ENCODE results near the gene PDE4A.

DNA sequence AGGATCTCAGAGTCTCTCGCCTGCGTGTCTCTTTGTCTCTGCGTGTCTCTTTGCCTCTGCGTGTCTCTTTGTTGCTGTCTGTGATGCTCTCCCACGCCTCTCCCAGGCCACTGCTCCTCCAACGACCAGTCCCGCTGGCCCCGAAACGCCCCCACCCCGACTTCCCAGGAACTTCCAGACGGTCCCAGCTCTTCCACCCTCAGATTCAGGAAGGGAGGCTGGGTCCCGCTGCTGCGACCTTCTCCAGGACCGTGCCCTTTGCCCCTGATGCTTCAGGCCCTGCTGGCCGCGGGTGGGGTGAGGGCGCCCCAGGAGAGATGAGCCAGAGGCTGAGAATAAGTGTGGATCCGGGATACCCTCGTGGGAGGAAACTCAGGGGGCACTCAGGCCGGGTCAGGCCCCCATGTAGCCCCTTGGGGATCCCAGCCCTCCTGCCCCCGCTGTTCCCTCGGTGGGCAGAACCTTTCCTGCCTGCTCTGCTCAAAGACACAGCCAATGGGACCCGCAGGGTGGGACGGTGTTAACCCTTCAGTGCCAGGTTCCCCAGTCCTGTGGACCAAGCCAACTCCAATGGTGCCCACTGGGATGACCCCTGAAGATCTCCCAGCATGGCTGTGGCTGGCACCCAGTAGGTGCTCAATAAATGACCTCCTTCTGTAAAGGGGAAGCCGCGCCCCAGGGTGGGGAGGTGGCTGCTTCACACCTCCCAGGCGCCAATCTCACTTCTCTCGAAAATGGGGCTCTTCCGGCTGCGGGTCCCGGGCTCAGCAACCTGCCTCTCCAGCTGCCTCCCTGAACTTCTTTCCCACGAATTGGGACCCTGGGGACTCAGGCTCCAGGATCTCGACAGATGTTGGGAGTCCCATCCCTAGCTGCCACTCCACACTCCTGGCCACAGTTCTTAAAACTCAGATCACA lies 98.4 kb downstream of the PDE4A start:
- TF ChIP-seq RAD21 (conservative IDR thresholded peaks at IDR 0.05 in 1 of 2, IDR thresholded peaks at IDR 0.05 in 1 of 2) = no peak
- TF ChIP-seq, protein P1, sequence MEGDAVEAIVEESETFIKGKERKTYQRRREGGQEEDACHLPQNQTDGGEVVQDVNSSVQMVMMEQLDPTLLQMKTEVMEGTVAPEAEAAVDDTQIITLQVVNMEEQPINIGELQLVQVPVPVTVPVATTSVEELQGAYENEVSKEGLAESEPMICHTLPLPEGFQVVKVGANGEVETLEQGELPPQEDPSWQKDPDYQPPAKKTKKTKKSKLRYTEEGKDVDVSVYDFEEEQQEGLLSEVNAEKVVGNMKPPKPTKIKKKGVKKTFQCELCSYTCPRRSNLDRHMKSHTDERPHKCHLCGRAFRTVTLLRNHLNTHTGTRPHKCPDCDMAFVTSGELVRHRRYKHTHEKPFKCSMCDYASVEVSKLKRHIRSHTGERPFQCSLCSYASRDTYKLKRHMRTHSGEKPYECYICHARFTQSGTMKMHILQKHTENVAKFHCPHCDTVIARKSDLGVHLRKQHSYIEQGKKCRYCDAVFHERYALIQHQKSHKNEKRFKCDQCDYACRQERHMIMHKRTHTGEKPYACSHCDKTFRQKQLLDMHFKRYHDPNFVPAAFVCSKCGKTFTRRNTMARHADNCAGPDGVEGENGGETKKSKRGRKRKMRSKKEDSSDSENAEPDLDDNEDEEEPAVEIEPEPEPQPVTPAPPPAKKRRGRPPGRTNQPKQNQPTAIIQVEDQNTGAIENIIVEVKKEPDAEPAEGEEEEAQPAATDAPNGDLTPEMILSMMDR (IDR thresholded peaks at IDR 0.05) = no peak
- TF ChIP-seq, protein P2, sequence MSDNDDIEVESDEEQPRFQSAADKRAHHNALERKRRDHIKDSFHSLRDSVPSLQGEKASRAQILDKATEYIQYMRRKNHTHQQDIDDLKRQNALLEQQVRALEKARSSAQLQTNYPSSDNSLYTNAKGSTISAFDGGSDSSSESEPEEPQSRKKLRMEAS (IDR thresholded peaks at IDR 0.05) = no peak
- no peak for TF ChIP-seq RCOR1 (IDR thresholded peaks at IDR 0.05; ENCODE audit: low read depth, low read length)
- TF ChIP-seq, protein P3, sequence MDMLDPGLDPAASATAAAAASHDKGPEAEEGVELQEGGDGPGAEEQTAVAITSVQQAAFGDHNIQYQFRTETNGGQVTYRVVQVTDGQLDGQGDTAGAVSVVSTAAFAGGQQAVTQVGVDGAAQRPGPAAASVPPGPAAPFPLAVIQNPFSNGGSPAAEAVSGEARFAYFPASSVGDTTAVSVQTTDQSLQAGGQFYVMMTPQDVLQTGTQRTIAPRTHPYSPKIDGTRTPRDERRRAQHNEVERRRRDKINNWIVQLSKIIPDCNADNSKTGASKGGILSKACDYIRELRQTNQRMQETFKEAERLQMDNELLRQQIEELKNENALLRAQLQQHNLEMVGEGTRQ (IDR thresholded peaks at IDR 0.05) = no peak
- TF ChIP-seq MAFK (IDR thresholded peaks at IDR 0.05; ENCODE audit: partially characterized antibody) = no peak
- no peak for TF ChIP-seq POLR2A (IDR thresholded peaks at IDR 0.05; ENCODE audit: low read length)
- no peak for TF ChIP-seq RFX5 (IDR thresholded peaks at IDR 0.05)
- no peak for TF ChIP-seq PHF8 (IDR thresholded peaks at IDR 0.05; ENCODE audit: borderline replicate concordance, low read depth)
- no peak for TF ChIP-seq CEBPB (IDR thresholded peaks at IDR 0.05)
- no peak for TF ChIP-seq EP300 (IDR thresholded peaks at IDR 0.05)

All from A549 (cell line).